HG03571 (cell line): ENCODE results near the gene RPL28.

ENCODE experiments used
- ATAC-seq: cut with Tn5 transposase; IDR thresholded peaks from one replicate; pipeline ENCODE4 v1.9.1; 2021; ENCODE audit not compliant: unreplicated experiment

RPL28 gene

DNA sequence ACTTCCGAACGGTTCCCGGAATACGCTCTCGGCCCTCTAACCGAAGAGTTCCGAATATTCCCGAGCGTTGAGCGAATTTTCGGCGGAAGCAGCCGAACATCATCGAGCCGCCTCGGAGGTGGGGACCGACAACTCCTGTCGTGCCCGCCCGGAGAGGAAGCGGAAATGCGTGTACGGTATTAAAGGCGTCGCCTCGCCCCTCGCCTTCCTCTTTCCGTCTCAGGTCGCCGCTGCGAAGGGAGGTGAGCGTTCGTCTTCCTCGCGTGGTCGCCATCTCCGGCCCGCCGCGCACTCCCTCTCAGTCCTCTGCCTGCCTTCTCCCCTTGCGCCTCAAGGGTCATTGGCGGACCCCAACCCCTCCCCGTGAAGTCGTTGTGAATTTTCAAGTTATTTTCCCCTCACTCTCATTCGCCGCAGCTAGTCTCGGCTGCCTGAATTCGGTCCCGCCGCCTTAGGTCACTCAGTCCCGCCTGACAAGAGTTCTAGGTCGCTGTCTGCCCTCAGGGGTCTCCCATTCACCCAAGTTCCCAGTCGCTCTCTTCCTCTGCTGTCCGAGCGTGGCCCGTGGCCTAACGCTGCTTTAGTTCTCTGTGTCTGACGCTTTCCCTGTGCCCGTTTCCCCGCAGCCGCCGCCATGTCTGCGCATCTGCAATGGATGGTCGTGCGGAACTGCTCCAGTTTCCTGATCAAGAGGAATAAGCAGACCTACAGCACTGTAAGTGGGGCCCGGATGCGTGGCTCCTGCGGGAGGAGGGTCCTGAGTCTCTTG, at the start of gene RPL28:
RPL28 (plus strand) TSS at position 209 of the 769 bp plus-strand sequence; CDS start at position 635, 426 bp downstream.
- ATAC-seq = peak; percentile 58

DNA sequence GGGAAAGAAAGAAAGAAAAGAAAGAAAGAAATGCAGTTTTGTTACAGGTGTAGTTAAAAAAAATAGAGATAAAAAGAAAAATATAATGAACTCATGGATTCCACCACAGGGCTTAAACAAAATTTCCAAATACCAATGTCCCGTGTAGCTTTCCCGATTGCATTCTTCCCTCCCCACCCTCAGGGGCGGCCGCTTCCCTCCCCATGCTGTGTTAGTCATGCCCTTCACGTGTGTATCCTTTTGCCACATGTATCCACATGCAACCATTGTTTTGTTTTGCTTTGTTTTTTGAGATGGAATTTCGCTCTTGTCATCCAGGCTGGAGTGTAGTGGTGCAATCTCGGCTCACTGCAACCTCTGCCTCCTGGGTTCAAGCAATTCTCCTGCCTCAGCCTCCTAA, 49.6 kb upstream of the RPL28 start:
- no peak for ATAC-seq

DNA sequence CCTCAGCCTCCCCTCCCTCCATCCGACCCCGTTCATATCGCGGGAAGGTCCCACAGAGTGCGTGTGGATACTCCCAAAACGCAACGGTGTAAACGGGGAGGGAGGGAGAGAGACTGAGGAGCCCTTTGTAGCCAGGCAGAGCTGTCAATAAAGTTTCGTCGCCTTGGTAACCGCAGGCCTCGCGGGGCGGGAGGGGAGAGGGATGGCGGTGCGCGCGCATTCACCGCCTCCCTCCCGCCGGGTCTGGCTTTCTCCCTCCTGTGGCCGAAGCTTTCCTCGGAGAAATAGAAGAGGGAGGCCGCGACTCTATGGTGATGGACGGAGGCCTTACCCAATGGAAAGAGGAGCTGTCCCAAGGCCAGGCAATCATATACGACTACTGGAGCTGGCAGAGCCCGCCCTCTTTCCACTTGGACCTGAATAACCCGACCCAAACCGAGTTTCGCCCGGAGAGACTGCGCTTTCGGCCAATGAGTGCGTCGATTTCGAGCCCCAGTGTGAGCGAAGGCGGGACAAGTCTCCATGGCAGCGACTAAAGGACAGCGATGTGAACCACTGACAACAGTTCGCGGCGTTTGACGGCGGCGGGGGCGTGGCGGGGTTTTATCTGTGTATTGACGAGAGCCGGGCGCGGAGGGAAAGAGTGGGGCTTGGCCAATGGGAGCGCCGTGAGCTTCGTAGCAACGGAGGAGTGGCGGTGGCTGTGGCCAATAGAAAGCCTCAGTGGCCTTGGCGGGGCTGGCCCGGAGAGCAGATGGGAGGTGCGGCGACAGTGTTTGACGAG, 46.4 kb upstream of the RPL28 start, which contains the start of gene KMT5C:
KMT5C (plus strand) TSS at position 772 of the 784 bp plus-strand sequence. CDS start 2,061 bp downstream, outside the sequence.
- peak; percentile 78 for ATAC-seq

DNA sequence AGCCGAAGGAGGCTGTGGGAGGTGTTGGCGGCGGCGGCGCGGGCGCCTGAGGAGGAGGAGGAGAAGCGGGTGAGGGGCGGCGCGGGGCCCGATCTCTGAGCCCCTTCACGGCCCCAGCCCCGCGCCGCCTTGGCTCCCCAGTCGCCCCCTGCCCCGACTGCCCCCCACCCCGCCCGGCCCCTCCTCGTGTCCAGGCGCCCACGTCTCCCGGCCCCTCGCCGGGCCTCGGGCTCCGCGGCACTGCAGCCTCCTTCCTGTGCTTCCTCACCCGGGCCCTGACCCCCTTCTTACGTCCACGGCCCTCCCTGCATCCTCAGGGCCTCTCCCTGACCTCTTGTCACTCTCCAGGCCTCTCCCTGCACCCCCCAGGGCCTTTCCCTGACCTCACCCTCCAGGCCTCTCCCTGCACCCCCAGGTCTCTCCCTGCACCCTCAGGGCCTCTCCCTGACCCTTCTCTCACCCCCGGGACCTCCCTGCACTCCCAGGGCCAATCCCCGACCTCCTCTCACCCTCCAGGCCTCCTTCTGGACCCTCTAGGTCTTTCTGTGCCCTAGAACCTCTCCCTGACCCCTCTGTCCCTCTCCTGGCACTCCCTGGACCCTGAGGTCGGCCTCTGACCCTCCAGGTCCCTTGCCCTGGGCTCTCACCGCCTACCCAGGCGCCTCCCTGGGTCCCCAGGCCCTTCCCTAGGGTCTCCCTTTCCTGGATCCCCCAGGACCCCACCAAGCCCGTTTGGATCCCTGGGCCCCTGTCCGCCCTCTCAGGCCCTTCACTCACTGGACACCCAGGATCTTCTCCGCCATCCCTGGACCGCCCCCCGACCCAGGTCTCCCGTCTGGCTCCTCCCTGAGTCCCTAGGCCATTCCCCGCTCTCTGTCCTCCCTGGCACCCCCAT, 45.6 kb upstream of the RPL28 start:
- ATAC-seq = no peak

DNA sequence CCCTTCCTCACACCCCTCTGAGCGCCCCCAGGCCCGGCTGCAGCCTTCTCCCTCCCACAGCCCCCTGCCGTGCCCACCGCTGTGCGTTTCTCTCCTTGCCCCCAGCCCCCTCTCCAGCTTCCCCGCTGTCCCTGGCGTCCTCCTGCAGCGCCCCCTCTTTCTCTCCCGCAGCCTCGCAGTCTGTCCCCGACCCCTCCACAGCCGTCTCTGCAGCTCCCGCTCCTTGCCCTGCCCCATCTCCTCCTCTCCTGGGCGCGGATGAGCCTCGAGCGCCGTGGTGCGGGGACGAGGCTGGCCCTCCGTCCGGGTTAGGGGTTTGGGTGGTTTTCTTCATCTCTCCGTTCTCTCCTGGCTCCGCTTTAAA, 45.0 kb upstream of the RPL28 start:
- ATAC-seq = no peak

DNA sequence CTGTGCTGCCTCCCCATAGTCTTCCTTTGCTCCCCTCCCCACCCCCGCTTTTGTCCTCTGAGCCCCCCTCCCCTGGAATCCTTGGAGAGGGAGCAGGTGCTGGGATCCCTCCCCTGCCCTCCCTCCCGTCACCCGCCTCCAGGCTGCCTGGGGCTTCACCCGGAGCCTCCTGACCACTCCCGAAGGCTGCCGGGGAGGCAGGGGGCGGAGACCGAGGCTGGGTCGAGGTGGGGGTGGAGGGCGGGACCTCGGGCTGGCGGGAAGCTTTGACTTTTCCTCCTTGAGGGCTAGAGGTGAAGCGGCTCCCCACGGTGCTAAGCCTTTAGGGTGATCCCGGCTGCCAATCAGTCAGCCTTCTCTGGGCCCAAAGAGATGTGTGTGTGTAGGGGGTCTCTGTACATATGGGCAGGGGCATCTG, 44.6 kb upstream of the RPL28 start:
- ATAC-seq = no peak

DNA sequence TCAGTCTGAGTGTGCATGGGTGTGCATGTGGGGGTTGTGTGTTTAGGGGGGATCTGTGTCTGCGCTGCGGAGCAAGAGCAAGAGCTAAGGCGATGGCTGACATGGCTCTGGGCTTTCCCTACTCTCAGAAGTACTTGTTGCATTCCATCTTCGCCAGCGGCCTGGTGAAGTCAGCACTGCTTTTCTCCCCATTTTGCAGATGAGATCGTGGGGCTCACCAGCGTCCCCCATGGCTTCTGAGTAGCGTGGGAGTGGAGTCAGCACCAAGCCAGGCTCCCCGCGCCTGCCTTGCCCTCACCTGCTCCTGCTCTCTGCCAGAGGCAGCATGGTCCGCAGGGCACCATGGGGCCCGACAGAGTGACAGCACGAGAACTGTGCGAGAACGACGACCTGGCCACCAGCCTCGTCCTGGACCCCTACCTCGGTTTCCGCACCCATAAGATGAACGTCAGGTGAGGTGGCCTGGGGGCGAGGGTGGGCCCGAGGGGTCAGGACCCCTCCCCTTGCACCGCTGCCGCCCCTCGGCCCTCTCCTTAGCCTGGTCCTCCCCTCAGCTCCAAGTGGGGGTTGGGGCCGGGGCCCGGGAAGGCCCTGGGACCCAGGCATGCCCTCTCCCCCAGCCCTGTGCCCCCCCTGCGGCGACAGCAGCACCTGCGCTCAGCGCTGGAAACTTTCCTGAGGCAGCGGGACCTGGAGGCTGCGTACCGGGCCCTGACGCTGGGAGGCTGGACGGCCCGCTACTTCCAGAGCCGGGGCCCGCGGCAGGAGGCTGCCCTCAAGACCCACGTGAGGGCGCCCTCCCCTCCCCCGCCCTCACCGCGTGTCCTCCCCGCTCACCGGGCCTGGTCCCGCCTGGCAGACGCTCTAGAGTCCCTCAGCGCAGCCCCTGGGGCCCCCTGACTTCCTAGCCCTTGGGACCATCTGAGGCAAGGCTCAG, 43.9 kb upstream of the RPL28 start:
- no peak for ATAC-seq

DNA sequence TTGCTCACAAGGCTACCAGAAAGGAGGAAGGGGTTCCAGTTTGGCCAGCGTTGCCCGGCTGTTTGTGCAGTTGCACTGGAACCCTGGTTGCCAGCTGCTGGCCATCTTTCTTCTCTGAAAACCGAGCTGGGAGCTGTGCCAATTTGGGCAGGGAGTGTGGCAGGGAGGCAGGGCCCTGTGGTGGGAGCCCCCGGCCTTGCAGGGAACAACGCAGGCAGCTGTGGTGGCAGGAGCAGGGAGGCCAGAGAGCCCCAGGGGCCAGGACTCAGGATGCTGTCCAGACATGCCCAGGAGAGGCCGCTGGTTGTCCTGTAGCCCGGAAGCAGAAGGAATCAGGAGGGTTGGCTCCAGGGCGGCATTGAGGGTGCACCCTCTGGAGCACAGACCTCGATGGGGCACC, 41.3 kb upstream of the RPL28 start:
- no peak for ATAC-seq

DNA sequence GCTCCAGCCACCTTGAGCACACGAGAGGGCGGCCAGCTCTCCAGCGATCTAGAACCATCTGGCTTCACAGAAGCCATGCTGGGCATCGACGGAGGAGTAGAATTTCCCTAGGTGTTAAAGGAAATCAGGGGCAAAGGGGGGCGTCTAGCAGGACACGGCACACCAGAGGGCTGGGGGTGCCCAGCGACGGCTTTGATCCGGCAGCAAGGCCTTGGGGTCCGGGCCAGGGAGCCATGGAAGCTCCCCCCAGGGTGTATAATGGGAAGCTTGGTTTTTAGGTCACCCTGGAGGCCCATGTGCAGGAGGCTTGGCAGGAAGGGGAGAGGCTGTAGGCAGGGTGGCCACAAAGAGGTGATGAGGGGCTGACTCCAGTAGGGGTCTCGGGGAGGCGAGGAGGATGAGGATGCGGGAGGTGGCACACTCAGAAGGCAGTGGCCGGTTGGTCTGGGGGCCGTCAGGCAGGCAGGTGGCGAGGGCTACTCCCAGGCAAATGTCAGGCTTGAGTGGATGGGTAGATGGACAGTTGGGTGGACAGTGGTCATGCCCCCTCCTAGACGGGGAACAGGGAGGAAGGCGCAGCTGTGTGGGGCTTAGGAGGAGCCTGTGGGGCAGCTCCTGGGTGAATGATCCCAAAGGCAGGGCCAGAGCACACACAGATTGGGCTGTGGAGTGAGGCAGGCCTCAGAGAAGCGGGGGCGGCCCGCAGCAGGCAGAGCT, 40.5 kb upstream of the RPL28 start:
- ATAC-seq = no peak

DNA sequence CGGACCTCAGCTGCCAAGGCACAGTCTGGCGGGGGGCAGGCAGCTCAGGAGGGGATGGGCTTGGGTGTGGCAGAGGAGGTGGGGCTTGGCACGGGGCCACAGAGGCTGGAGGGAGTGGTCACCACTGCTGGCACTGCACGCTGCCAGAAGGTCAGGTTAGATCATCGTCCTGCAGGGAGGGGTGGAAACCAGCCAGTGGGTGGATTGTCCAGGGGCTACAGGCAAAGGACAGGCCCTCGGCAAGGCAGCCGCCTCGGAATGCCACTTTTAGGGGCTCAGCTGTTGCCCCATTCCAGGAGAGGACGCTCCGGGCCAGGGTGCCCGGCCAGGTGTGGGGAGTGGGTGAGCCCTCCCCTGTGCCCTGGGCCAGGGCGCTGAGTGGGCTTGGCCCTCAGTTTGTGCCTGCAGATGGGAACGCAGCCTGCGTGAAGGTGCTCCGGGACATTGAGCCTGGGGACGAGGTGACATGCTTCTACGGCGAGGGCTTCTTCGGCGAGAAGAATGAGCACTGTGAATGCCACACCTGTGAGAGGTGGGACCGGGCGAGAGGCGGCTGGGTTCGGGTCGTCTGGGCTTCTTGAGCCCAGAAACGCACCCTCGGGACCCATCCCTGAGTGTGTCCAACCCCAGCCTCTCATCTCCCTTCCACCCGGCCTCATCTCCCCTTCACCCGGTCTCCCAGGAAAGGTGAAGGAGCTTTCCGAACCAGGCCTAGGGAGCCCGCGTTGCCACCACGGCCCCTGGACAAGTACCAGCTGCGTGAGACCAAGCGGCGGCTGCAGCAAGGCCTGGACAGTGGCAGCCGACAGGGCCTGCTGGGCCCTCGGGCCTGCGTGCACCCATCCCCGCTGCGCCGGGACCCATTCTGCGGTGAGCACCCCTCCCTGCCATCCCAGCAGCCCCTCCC, 39.7 kb upstream of the RPL28 start:
- ATAC-seq = no peak

DNA sequence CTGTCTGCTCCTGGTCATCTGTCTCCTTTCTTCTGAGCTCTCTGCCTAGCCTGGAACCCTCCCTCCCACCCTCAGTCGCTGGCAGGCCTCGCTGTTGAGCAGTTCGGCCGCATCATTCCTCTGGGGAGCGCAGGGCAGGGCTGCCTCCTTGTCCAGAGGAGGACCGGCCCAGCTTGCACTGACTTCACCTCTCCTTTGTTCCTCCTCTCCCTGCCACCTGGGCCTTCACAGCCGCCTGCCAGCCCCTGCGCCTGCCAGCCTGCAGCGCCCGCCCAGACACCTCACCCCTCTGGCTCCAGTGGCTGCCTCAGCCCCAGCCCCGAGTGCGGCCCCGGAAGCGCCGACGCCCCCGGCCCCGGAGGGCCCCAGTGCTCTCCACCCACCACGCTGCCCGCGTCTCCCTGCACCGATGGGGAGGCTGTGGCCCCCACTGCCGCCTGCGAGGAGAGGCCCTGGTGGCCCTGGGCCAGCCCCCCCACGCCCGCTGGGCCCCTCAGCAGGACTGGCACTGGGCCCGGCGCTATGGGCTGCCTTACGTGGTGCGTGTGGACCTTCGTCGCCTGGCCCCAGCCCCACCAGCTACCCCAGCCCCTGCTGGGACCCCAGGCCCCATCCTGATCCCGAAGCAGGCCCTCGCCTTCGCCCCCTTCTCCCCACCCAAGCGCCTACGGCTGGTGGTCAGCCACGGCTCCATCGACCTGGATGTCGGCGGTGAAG, 38.8 kb upstream of the RPL28 start:
- ATAC-seq = no peak

DNA sequence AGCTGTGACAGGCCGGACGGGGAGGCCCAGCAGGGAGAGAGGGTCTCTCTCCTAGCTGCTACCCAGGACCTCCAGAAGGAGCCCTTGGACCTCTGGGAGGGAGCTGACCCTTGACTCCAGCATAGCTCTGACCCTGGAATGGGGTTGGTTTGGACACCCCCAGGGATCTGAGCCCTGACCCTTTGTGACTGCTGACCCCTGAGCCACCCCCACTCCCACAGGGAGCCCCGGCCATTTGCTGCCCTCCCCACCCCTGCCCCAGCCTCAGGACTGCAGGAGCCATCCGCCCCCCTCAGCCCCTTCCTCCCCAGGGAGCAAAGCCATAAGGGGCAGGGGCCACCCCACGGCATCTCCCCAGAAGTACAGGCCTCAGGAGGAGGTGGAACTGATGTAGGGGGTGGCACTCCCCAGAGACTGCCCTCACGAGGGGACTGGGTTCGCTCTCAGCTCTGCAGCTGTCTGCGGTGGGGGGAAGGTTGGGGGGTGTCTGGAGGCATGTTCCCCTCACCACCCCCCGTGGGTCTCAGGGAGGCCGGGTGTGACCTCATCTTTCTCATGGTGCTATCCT, 38.2 kb upstream of the RPL28 start:
- ATAC-seq = no peak

DNA sequence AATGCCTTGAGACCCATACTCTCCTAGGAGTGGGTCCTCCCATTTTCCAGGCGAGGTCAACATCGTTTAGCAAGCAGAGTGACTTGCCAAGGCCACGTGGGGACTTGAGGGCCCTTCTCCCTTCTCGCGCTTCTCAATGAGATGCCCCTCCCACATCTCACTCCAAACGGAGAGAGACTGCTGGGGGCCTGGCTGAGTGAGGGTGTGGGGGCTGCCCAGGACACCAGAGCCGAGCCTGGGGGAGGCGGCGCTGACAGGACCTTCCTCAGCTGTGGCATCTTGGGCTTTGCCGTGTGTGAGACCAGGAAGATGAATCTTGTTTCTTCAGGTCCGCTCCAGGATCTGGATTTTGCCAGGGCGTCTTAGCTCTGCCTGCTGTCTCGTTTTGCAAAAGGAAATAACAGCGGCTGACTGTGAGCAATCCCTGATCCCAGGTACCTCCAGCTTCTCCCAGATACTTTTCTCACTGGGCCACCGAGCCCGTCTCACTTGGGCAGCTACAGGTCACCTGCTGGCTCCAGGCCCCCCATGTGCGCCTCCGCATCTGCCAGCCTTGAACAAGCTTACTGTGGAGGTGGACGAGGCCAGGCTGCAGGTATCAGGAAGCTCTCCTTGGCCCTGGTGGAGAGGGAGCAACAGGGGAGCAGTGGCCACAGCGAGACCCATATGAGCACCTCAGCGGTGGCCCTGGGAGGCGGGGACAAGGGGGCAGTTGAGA, 37.3 kb upstream of the RPL28 start:
- ATAC-seq = no peak

DNA sequence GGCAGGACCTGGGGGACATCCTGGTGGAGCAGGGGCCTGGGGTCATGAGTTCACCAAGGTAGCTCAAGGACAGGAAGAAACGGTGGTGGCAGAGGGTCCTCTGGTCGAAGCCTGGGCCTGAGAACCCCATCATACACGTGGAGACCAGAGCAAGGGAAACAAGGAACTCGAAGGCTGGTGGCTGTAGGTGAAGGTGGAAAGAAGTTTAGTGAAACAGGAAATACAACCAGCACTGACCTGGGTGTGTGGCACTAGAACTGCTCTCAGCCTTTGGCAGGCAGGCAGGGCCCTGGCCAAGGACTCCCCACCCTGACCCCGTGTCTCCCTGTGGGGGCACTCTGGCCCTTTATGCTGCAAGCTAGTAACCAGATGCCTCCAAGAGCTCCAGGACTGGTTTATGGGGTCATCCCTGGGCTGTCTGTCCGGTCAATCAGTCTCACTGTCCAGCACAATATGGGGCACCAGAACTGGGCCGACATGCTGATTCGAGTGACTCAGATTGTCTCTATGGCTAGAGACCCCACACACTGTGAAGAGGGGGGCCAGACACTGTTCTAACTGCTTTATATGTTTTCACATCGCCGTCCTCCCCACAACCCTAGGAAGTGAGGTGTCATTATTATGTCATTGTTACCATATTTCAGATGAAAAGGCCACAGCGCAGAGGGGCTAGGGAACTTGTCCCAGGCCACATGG, 35.0 kb upstream of the RPL28 start:
- no peak for ATAC-seq

DNA sequence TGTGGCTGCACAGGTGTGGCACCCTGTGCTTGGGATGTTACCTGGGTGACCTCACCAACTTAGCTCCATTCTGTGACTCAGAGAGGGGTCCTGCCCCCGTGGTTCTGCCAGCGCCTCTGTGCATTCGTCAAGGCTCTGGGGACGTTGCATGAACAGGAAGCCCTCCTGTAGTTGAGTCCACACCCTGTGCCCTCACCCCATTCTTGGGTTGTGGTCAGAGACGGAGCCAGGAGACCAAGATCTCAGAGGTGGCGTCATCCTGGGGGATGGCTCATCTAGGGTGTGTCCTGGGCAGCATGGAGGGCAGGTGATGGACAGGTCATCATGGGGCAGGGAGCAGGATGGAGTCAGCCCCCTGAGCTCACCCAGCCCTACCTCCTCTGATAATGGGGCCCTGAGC, 33.7 kb upstream of the RPL28 start:
- ATAC-seq = no peak

DNA sequence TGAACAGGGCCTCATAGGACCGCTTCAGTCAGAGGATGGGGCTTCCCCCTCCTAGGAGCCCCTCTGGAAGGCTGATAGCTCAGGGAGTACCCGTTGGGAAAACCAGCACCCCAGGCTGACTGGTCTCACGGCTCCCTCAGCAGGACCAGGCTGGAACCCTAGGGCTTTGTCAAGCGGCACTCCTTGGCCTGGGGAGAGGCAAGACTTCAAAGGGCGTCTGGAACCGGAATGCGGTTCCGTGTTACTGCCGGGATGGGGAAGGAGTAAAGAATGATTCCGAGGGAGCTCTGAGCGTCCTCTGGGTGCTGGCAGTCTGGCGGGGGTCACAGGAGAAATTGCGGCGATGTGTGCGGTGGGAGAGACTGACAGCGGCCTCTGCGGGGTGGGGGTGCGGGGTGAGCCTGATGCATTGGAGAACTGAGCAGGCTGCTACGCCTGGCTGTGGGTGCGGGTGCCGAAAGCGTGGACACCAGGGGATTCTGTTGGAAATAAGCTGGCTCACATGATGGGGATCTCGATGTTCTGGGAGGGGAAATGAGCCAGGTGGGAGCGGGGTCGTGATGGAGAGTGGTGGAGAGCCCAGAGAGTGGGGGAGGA, 33.1 kb upstream of the RPL28 start:
- no peak for ATAC-seq
